Thyroid gland (tissue), 4 donors: ENCODE results near the gene ACE2. TPM values are rescaled to one million over a fixed set of nuclear protein-coding genes. Genes with fewer than 3 reads are reported as not detected.

Source experiments
- DNase-seq, 2 donors: peaks; one replicate each; pipeline ENCODE4 v3.0.0-alpha.2; 2019
- H3K27ac ChIP-seq, 3 donors: fragments of 200-600 bp; sonication (generic); 1 replicate in 2 of 3; 2 replicates in 1 of 3; pipeline ENCODE4 v1.5.1; 2016 to 2019; ENCODE audit warnings: mild to moderate bottlenecking in 1 of 3, moderate library complexity in 1 of 3
- H3K27me3 ChIP-seq: fragments of 200-600 bp; sonication (generic); one replicate; pipeline ENCODE4 v1.5.1; 2019
- H3K36me3 ChIP-seq, 2 donors: fragments of 200-600 bp; sonication (generic); one replicate each; pipeline ENCODE4 v1.5.1; 2016 to 2019
- H3K4me1 ChIP-seq, 2 donors: fragments of 200-600 bp; sonication (generic); one replicate each; pipeline ENCODE4 v1.5.1; 2017 to 2019
- H3K4me3 ChIP-seq, 3 donors: fragments of 200-600 bp; sonication (generic); replicated peaks in 1 of 3; 1 replicate in 2 of 3; 2 replicates in 1 of 3; pipeline ENCODE4 v1.5.1; 2016; ENCODE audit warnings: mild to moderate bottlenecking in 1 of 3
- H3K9me3 ChIP-seq: fragments of 200-600 bp; sonication (generic); one replicate; pipeline ENCODE4 v1.5.1; 2017
- POLR2A ChIP-seq, 2 donors: fragments of 450-650 bp; IDR thresholded peaks; one replicate each; pipeline ENCODE4 v1.6.1; 2017; ENCODE audit warnings: antibody characterized with exemption in 2 of 2, mild to moderate bottlenecking in 2 of 2, moderate library complexity in 1 of 2
- WGBS, 2 donors: methylation state at CpG; one replicate each; pipeline ENCODE4 v1.1.5; 2017; 5-methylcytosine and 5-hydroxymethylcytosine counted together
- intact Hi-C: fragments of 100-400 bp; cut with DNase I; formaldehyde crosslinking; loops from one replicate; pipeline ENCODE4 v1.15.1; 2023
- total RNA-seq, 4 donors: library from RNA; depleted of rRNA; stranded (reverse); fragments of >200 nt; gene quantifications; one replicate each; pipeline ENCODE4 v1.2.3, GENCODE V29; 2016
- TF ChIP-seq, protein P1 (sequence below), 6 experiments: fragments of 200-600 bp in 3 of 6; fragments of 450-650 bp in 3 of 6; sonication (generic) in 3 of 6; IDR thresholded peaks; one replicate each; pipeline ENCODE4 v1.5.1; 2016 to 2019; ENCODE audit warnings: antibody characterized with exemption in 6 of 6, mild to moderate bottlenecking in 2 of 6, inconsistent platforms in 1 of 6, moderate library complexity in 1 of 6

Gene ACE2
- total RNA-seq, 4 donors from 2014 or later, result 3.5 to 14.6 (median 10.1) TPM

DNA sequence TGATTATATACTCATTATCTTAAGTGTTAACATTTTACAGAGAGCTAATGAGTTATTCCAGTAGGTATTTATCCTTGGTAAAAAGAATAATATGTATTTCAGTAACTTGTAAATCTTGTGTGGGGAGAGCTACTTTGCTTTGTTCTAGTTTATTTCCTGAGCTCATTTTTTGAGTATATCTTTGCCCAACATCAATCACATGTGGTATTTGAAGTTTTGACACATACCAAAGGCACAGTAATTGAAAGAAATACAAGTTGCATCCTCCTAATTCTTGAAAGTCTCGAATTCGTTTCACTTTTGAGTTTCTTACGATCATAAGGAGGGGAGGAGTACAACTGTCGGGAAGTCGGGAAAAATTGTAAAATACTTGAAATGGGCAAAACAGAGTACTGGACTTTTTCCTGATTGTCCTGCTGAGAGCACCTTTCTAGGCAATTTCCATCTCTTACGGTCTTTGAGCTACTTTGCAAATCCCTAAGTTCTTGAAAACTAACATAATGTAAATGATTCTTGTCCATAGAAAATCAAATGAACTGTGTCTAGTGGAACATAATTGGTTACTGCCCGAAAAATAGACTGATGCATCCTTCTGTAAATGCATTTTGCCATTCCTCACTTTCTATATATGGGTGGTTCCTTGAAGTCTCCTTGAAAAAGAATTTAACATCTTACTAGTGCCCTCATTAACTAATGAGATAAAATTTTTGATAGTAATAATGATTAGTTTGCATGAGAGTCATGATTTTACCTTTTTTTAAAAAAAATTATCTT, 43.2 kb upstream of the ACE2 start:
- H3K36me3 ChIP-seq, result no peaks in the 10 kb centered on the region
- H3K4me1 ChIP-seq, result no peaks in the 10 kb centered on the region
- H3K4me3 ChIP-seq, result no peak overlapping the region
- no peaks in the 10 kb centered on the region for H3K9me3 ChIP-seq
- no peak overlapping the region for H3K27ac ChIP-seq
- no peak for TF ChIP-seq POLR2A (IDR thresholded peaks at IDR 0.05)
- TF ChIP-seq, protein P1, sequence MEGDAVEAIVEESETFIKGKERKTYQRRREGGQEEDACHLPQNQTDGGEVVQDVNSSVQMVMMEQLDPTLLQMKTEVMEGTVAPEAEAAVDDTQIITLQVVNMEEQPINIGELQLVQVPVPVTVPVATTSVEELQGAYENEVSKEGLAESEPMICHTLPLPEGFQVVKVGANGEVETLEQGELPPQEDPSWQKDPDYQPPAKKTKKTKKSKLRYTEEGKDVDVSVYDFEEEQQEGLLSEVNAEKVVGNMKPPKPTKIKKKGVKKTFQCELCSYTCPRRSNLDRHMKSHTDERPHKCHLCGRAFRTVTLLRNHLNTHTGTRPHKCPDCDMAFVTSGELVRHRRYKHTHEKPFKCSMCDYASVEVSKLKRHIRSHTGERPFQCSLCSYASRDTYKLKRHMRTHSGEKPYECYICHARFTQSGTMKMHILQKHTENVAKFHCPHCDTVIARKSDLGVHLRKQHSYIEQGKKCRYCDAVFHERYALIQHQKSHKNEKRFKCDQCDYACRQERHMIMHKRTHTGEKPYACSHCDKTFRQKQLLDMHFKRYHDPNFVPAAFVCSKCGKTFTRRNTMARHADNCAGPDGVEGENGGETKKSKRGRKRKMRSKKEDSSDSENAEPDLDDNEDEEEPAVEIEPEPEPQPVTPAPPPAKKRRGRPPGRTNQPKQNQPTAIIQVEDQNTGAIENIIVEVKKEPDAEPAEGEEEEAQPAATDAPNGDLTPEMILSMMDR (IDR thresholded peaks at IDR 0.05), result no peak
- intact Hi-C loops, result no loop called here
- DNase-seq, result no peak
- WGBS, 2 donors, result 92 to 93% methylated on average over 7 of the region's 7 CpGs
- H3K27me3 ChIP-seq, result no peaks in the 10 kb centered on the region

DNA sequence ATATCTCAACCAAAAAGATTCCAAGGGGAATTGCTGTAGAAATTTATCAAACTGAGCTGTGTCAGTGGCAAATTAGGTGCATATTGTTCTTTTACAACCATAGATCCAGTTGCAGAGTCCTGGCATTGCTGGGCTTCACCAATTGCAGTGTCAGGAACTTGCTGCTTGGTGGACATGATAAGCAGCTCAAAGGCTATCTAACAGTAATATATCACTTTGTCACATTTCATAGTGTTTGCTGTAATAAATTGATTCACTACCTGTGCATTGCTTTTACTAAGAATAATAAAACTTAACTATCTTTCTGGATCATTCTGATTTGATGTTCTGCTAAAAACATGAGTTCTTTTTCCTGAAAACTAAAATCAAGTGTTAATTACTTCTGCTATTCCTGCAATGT, 30.9 kb upstream of the ACE2 start:
- intact Hi-C loops, result no loop called here

DNA sequence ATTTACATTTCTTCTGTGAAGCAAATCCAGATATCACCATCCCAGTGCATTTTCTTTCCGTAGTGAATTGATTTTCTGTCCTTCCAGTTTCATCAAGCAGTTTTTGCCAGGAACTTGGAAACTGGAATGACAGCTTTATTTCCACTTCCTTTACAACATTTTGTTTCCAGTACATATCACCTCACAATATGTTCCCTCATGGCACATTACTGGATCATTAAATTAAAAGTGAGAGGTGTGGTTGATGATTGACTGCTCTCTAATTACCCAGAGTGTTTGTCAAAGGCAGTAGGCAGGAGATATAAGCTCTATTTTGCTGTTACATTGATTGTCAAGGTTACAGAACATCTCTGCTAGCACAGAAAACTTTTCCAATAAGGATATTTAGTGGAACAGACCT, 22.3 kb upstream of the ACE2 start:
- Histone ChIP-seq H3K27ac (no peak overlapping the region), H3K36me3 (no peaks in the 10 kb centered on the region), H3K27me3 (no peaks in the 10 kb centered on the region), H3K9me3 (no peaks in the 10 kb centered on the region), H3K4me1 (no peaks in the 10 kb centered on the region), H3K4me3 (no peak overlapping the region)
- no peak for DNase-seq
- TF ChIP-seq, protein P1 (IDR thresholded peaks at IDR 0.05), result no peak
- TF ChIP-seq POLR2A (IDR thresholded peaks at IDR 0.05), result no peak
- intact Hi-C loops, result no loop called here
- 69 to 88% methylated on average over 1 of the region's 1 CpG for WGBS, 2 donors

More for the DNA sequence above, 30.9 kb upstream of the ACE2 start:
- Histone ChIP-seq H3K9me3 (no peaks in the 10 kb centered on the region), H3K4me1 (no peaks in the 10 kb centered on the region), H3K27ac (no peak overlapping the region), H3K27me3 (no peaks in the 10 kb centered on the region), H3K4me3 (no peak overlapping the region), H3K36me3 (no peaks in the 10 kb centered on the region)
- no peak for DNase-seq
- TF ChIP-seq, protein P1 (IDR thresholded peaks at IDR 0.05), result no peak
- TF ChIP-seq POLR2A (IDR thresholded peaks at IDR 0.05), result no peak

- H3K27ac ChIP-seq, result no peak overlapping the region
- H3K9me3 ChIP-seq, result no peaks in the 10 kb centered on the region
- H3K4me3 ChIP-seq, result no peak overlapping the region
- no peaks in the 10 kb centered on the region for H3K27me3 ChIP-seq
- 76 to 89% methylated on average over 3 of the region's 3 CpGs for WGBS, 2 donors
- no peaks in the 10 kb centered on the region for H3K36me3 ChIP-seq
- intact Hi-C loops, result no loop called here
- DNase-seq, result no peak
- TF ChIP-seq, protein P1 (IDR thresholded peaks at IDR 0.05), result no peak
- no peak for TF ChIP-seq POLR2A (IDR thresholded peaks at IDR 0.05)
- no peaks in the 10 kb centered on the region for H3K4me1 ChIP-seq
Observed at GRCh38 chrX:15619053-15619755, 18.4 kb upstream of the ACE2 start.

DNA sequence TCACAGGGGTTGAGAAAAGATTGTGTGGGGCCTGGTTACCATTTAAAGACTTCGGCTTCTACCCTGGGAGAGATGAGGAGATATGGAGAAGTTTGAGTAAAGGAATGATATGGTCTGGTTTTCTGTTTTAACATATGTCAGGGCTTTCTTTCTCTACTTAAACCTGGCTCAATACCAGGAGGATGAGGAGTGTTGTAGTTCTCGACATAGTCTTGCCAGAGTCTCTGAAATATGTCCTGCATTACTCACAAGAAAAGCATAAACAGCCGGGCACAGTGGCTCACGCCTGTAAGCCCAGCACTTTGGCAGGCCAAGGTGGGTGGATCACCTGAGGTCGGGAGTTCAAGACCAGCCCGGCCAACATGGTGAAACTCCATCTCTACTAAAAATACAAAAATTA, 16.4 kb upstream of the ACE2 start:
- intact Hi-C loops, result no loop called here
- Histone ChIP-seq H3K27me3 (no peaks in the 10 kb centered on the region), H3K36me3 (no peaks in the 10 kb centered on the region), H3K4me3 (no peak overlapping the region), H3K27ac (no peak overlapping the region), H3K9me3 (no peaks in the 10 kb centered on the region), H3K4me1 (no peaks in the 10 kb centered on the region)
- DNase-seq, result no peak
- 94 to 96% methylated on average over 5 to 6 of the region's 6 CpGs for WGBS, 2 donors
- TF ChIP-seq POLR2A (IDR thresholded peaks at IDR 0.05), result no peak
- TF ChIP-seq, protein P1 (IDR thresholded peaks at IDR 0.05), result no peak
